Heart right ventricle (tissue), 16 donors: ENCODE data around the gene GIN1. TPM values are rescaled to one million over a fixed set of nuclear protein-coding genes. Genes with fewer than 3 reads are reported as not detected.

Source experiments
- ATAC-seq, 8 donors: fragments of 200-7000 bp; cut with Tn5 transposase; one replicate each; pipeline ENCODE4 v1.9.1; 2020; ENCODE audit warnings: mild to moderate bottlenecking in 8 of 8, moderate library complexity in 8 of 8, moderate number of reproducible peaks in 1 of 8
- DNase-seq, 2 donors: peaks; one replicate each; pipeline ENCODE4 v3.0.0-alpha.2; 2020
- H3K27ac ChIP-seq, 10 donors: fragments of 200-600 bp; sonication (generic) in 2 of 10; one replicate each; pipeline versions ENCODE4 v1.5.0 to v1.8.0; 2020 to 2022; ENCODE audit warnings: mild to moderate bottlenecking in 3 of 10
- H3K27me3 ChIP-seq, 7 donors: fragments of 200-600 bp; one replicate each; pipeline ENCODE4 v1.8.0; 2021 to 2022; ENCODE audit warnings: mild to moderate bottlenecking in 2 of 7
- H3K36me3 ChIP-seq, 9 donors: fragments of 200-600 bp; sonication (generic) in 1 of 9; one replicate each; pipeline versions ENCODE4 v1.5.0 to v1.8.0; 2020 to 2022; ENCODE audit warnings: mild to moderate bottlenecking in 2 of 9
- H3K4me1 ChIP-seq, 9 donors: fragments of 200-600 bp; sonication (generic) in 1 of 9; one replicate each; pipeline versions ENCODE4 v1.5.0 to v1.8.0; 2020 to 2022; ENCODE audit warnings: mild to moderate bottlenecking in 4 of 9
- H3K4me3 ChIP-seq, 10 donors: fragments of 200-600 bp; sonication (generic) in 2 of 10; one replicate each; pipeline versions ENCODE4 v1.5.0 to v1.8.0; 2020 to 2022; ENCODE audit warnings: mild to moderate bottlenecking in 7 of 10, moderate library complexity in 2 of 10
- H3K9me3 ChIP-seq, 11 donors: fragments of 200-600 bp in 10 of 11; sonication (generic) in 2 of 11; one replicate each; pipeline versions ENCODE4 v1.5.0 to v1.8.0; 2013 to 2022; ENCODE audit warnings: mild to moderate bottlenecking in 2 of 11, control low read depth in 1 of 11, moderate library complexity in 1 of 11
- CTCF ChIP-seq, 9 donors: fragments of 200-600 bp; sonication (generic) in 2 of 9; IDR thresholded peaks; one replicate each; pipeline versions ENCODE4 v1.5.0 to v1.8.0; 2021 to 2022; ENCODE audit warnings: antibody characterized with exemption in 9 of 9, mild to moderate bottlenecking in 5 of 9, moderate library complexity in 1 of 9
- WGBS, 2 donors: extraction: QIAGEN DNeasy Blood & Tissue Kit; methylation state at CpG; one replicate each; pipeline ENCODE4 v1.1.7; 2013; ENCODE audit warnings: inconsistent platforms in 1 of 2; 5-methylcytosine and 5-hydroxymethylcytosine counted together
- intact Hi-C, 10 donors: fragments of 100-400 bp; cut with DNase I; formaldehyde crosslinking; loops; one replicate each; pipeline versions ENCODE4 v1.11.1 to v1.14.2; 2022
- polyA plus RNA-seq, 2 donors: library from polyadenylated mRNA; stranded (reverse); fragments of 200-250 nt; gene quantifications; one replicate each; pipeline ENCODE4 v1.2.3, GENCODE V29; 2013
- total RNA-seq, 10 donors: library from RNA; stranded (reverse); fragmentation: NEBNext Ultra II Directional in 3 of 10; extraction: Animal tissue kit (Norgen Biotek cat#: 25700) in 3 of 10; gene quantifications; one replicate each; pipeline versions ENCODE4 v1.2.1 to v1.2.4, GENCODE V29; 2021 to 2023
- donor health status: Arrhythmogenic right ventricular cardiomyopathy.
- donor health status: ischemic (EF 13 %, LVEDD 7.1; RV severe dilation, severe dysfunction).
- donor health status: healthy with polysubstance abuse.
- donor health status: DM: no; HTN: yes; CAD: no.
- donor health status: DM: no; HTN: no; CAD: no.
- donor health status: ischemic (EF 25% LVEDD 6.9; RV normal size, moderate dysfunction).
- donor health status: ischemic (EF 25% LVEDD 5.7; RV mildly dilated, moderate dysfunction).
- donor health status: healthy.
- donor health status: DM: yes; HTN: yes; CAD: no.
- donor health status: Ischemic cardiomyopathy.
- donor health status: ischemic (EF 35%, LVEDD 5.7; RV mildly dilated, moderate dysfunction).
- donor health status: nonischemic (EF 11% LVEDD 7.7; RV severe dilation, severe dysfunction).
- donor health status: DM: yes; HTN: yes; CAD: no.
- donor health status: PGD.
- donor health status: ischemic (EF 29% LVEDD 5.4; RV normal size, mild dysfunction).
- donor health status: nonischemic (EF 23%, LVEDD 6.1; RV moderate dilation, normal function).

Gene GIN1
- total and polyA plus RNA-seq, 12 donors = 5.6 to 19.7 (median 13.4) TPM

DNA sequence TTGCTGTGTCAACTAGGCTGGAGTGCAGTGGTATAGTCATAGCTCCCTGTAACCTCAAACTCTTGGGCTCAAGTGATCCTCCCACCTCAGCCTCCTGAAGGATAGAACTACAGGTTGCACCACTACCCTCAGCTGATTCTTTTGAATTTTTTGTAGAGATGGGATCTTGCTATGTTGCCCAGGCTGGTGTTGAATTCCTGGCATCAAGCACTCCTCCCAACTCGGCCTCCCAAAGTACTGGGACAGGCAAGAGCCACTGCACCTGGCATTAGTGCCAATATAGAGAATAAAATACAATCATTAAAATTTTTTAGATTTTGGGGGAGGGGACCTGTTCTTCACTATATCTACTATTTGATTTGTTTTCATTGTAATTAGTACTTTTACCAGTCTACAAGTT lies 15.5 kb upstream of the GIN1 start:
- Histone ChIP-seq H3K9me3 (no peaks in the 10 kb centered on the region), H3K36me3 (peaks cover 0 to 91% (median 7%) of the 10 kb centered on the region in 9 donors), H3K27ac (no peak overlapping the region), H3K4me1 (no peaks in the 10 kb centered on the region), H3K4me3 (no peak overlapping the region), H3K27me3 (no peaks in the 10 kb centered on the region)
- DNase-seq = no peak
- intact Hi-C loops = loop anchor here in 8 of 10 donors (5.0 to 10.0 kb wide), 3 partner anchors 453 to 553 kb away; no protein-coding TSS in a partner anchor
- WGBS, 2 donors = 96 to 97% methylated on average over 1 of the region's 1 CpG
- no peak for ATAC-seq
- no peak for TF ChIP-seq CTCF (IDR thresholded peaks at IDR 0.05)

- Histone ChIP-seq H3K27ac (no peak overlapping the region), H3K4me1 (peaks cover 0 to 6% (median 0%) of the 10 kb centered on the region in 9 donors), H3K4me3 (no peak overlapping the region), H3K27me3 (no peaks in the 10 kb centered on the region), H3K9me3 (no peaks in the 10 kb centered on the region), H3K36me3 (peaks cover 0 to 80% (median 4%) of the 10 kb centered on the region in 9 donors)
- no peak for ATAC-seq
- no peak for DNase-seq
- TF ChIP-seq CTCF (IDR thresholded peaks at IDR 0.05) = no peak
- intact Hi-C loops = loop anchor here in 3 of 10 donors (10.0 kb wide), 1 partner anchor 548 kb away; no protein-coding TSS in a partner anchor
- WGBS, 2 donors = 75 to 87% methylated on average over 2 of the region's 2 CpGs
Measured at GRCh38 chr5:103133231-103133630, 13.3 kb upstream of the GIN1 start.

- Histone ChIP-seq H3K4me1 (peaks cover 0 to 6% (median 0%) of the 10 kb centered on the region in 9 donors), H3K4me3 (no peak overlapping the region), H3K9me3 (no peaks in the 10 kb centered on the region), H3K27me3 (no peaks in the 10 kb centered on the region), H3K27ac (no peak overlapping the region), H3K36me3 (peaks cover 0 to 74% (median 4%) of the 10 kb centered on the region in 9 donors)
- no peak for TF ChIP-seq CTCF (IDR thresholded peaks at IDR 0.05)
- 83 to 91% methylated on average over 1 of the region's 1 CpG for WGBS, 2 donors
- DNase-seq (no peak), ATAC-seq (no peak)
- intact Hi-C loops = loop anchor here in 3 of 10 donors (10.0 kb wide), 1 partner anchor 548 kb away; no protein-coding TSS in a partner anchor
Measured at GRCh38 chr5:103132684-103133083, 12.7 kb upstream of the GIN1 start.

DNA sequence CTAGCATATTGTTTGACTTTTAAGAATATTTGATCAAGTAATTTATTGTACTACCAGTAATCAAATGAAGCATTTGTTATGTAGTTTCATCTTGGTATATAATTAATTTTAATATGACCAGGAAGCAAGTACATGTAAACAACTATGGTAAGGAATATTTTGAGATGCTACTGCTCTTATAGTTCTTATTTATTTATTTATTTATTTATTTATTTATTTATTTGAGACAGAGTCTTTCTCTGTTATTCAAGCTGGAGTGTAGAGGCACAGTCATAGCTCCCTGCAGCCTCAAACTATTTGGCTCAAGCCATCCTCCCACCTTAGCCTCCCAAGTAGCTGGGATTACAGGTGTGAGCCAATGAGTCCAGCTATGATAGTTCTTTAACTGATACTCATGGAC lies 8.3 kb upstream of the GIN1 start:
- intact Hi-C loops = loop anchor here in 1 of 10 donors (10.0 kb wide), 1 partner anchor 353 kb away; no protein-coding TSS in a partner anchor
- TF ChIP-seq CTCF (IDR thresholded peaks at IDR 0.05) = no peak
- Histone ChIP-seq H3K27me3 (no peaks in the 10 kb centered on the region), H3K9me3 (no peaks in the 10 kb centered on the region), H3K27ac (no peak overlapping the region), H3K4me1 (peaks cover 0 to 6% (median 0%) of the 10 kb centered on the region in 9 donors), H3K4me3 (no peak overlapping the region), H3K36me3 (peaks cover 0 to 30% (median 0%) of the 10 kb centered on the region in 9 donors)
- DNase-seq (no peak), ATAC-seq (no peak)
